Ovary (tissue), 3 donors: Measurements from ENCODE around the gene TMPRSS7.

Experiments
- POLR2A ChIP-seq: fragments of 450-650 bp; IDR thresholded peaks from one replicate; pipeline ENCODE4 v1.6.1; 2017; ENCODE audit warnings: antibody characterized with exemption, mild to moderate bottlenecking, moderate library complexity
- TF ChIP-seq, protein P1 (sequence below), 3 donors: fragments of 450-650 bp in 2 of 3; fragments of 200-600 bp in 1 of 3; IDR thresholded peaks; one replicate each; pipeline versions ENCODE4 v1.5.1 to v1.8.0; 2016 to 2022; ENCODE audit warnings: antibody characterized with exemption in 3 of 3, mild to moderate bottlenecking in 1 of 3
- donor health status: DM: no; HTN: no; CAD: no.

DNA sequence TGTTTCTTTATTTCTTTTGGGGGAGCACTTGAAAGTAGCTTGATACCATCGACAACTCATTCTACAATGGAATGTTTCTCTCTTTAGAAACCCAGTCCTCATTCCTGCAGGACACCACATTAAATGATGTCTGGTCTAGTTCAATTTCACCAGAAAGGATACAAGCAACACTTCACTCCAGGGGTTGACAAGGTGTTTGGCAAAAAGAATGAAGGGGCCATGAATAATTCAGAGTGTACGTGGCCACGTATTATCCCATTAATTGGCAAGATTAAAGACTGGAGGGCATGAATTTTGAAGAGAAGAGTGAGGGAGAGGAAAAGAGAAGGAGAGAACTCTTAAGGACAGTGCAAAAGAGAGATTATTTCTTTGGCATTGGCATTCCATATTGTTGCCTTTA, 705 bp downstream of the TMPRSS7 start:
- TF ChIP-seq, protein P1, sequence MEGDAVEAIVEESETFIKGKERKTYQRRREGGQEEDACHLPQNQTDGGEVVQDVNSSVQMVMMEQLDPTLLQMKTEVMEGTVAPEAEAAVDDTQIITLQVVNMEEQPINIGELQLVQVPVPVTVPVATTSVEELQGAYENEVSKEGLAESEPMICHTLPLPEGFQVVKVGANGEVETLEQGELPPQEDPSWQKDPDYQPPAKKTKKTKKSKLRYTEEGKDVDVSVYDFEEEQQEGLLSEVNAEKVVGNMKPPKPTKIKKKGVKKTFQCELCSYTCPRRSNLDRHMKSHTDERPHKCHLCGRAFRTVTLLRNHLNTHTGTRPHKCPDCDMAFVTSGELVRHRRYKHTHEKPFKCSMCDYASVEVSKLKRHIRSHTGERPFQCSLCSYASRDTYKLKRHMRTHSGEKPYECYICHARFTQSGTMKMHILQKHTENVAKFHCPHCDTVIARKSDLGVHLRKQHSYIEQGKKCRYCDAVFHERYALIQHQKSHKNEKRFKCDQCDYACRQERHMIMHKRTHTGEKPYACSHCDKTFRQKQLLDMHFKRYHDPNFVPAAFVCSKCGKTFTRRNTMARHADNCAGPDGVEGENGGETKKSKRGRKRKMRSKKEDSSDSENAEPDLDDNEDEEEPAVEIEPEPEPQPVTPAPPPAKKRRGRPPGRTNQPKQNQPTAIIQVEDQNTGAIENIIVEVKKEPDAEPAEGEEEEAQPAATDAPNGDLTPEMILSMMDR (IDR thresholded peaks at IDR 0.05): no peak
- TF ChIP-seq POLR2A: no peak
